Activated CD4-positive, alpha-beta T cell treated with anti-CD3 and anti-CD28 coated beads, Interleukin-2, amount 10 ng/mL, durations not matched to agents 7 days and 5 days (primary cell): ENCODE results near the gene ITPR1. TPM values are rescaled to one million over a fixed set of nuclear protein-coding genes. Genes with fewer than 3 reads are reported as not detected.

ENCODE experiments used
- CTCF ChIA-PET: fragments of 350-600 bp; sonication (Branson Sonifier 250); formaldehyde crosslinking; loops from one replicate; lab custom pipeline; 2021; ENCODE audit warnings: antibody characterized with exemption; lab: Charles Lee
- POLR2A ChIA-PET: fragments of 350-600 bp; sonication (Branson Sonifier 250); formaldehyde crosslinking; loops from one replicate; lab custom pipeline; 2021; ENCODE audit warnings: antibody characterized with exemption; lab: Charles Lee
- DNase-seq: peaks from one replicate; pipeline ENCODE4 v3.0.0-alpha.2; 2020
- H3K27ac Mint-ChIP-seq: one replicate; pipeline ENCODE4 v1.8.0; 2021; ENCODE audit warnings: mild to moderate bottlenecking, moderate library complexity, mixed read lengths
- H3K27me3 Mint-ChIP-seq: one replicate; pipeline ENCODE4 v1.8.0; 2021; ENCODE audit warnings: mixed read lengths
- H3K36me3 Mint-ChIP-seq: one replicate; pipeline ENCODE4 v1.8.0; 2021; ENCODE audit warnings: low read depth, mixed read lengths
- H3K4me1 Mint-ChIP-seq: one replicate; pipeline ENCODE4 v1.8.0; 2021; ENCODE audit warnings: mixed read lengths
- H3K4me3 Mint-ChIP-seq: one replicate; pipeline ENCODE4 v1.8.0; 2021; ENCODE audit warnings: mild to moderate bottlenecking, moderate library complexity, mixed read lengths
- H3K9me3 Mint-ChIP-seq: one replicate; pipeline ENCODE4 v1.8.0; 2021; ENCODE audit warnings: mixed read lengths
- total RNA-seq, 2 experiments: library from RNA; stranded (reverse); gene quantifications; one replicate each; pipeline ENCODE4 v1.2.3, GENCODE V29; 2021

Gene ITPR1
- total RNA-seq, 2 experiments from 2014 or later: 42.3 to 44.7 TPM

GRCh38 chr3:4773583-4773982, 280.4 kb downstream of the ITPR1 start:
- CTCF ChIA-PET: interaction anchor here (0.9 kb wide), 1 partner anchor 208 kb away, joined by 3 read pairs; no protein-coding TSS in a partner anchor
- Mint-ChIP-seq H3K4me1 (peaks cover 72% of the 10 kb centered on the region), H3K27me3 (no peaks in the 10 kb centered on the region), H3K27ac (peak overlapping the region; percentile 67), H3K36me3 (peaks cover 63% of the 10 kb centered on the region), H3K4me3 (no peak overlapping the region), H3K9me3 (peaks cover 6% of the 10 kb centered on the region)
- no peak for DNase-seq
- POLR2A ChIA-PET: no interaction called here

- Mint-ChIP-seq H3K36me3 (peaks cover 69% of the 10 kb centered on the region), H3K9me3 (peaks cover 6% of the 10 kb centered on the region), H3K4me1 (peaks cover 73% of the 10 kb centered on the region), H3K27me3 (no peaks in the 10 kb centered on the region), H3K27ac (no peak overlapping the region), H3K4me3 (no peak overlapping the region)
- DNase-seq: no peak
- ChIA-PET POLR2A (no interaction called here), CTCF (no interaction called here)
Observed at GRCh38 chr3:4774531-4774930, 281.4 kb downstream of the ITPR1 start.

GRCh38 chr3:4776399-4776979, 283.3 kb downstream of the ITPR1 start:
- no peaks in the 10 kb centered on the region for H3K27me3 Mint-ChIP-seq
- peaks cover 6% of the 10 kb centered on the region for H3K9me3 Mint-ChIP-seq
- H3K4me3 Mint-ChIP-seq: no peak overlapping the region
- H3K36me3 Mint-ChIP-seq: peaks cover 67% of the 10 kb centered on the region
- ChIA-PET CTCF (interaction anchor here (1.1 to 2.4 kb wide), 6 partner anchors 9 to 204 kb away, joined by 3 to 9 read pairs (median 4); no protein-coding TSS in a partner anchor), POLR2A (no interaction called here)
- peak overlapping the region; percentile 60 for H3K27ac Mint-ChIP-seq
- no peak for DNase-seq
- H3K4me1 Mint-ChIP-seq: peaks cover 75% of the 10 kb centered on the region

GRCh38 chr3:4776980-4777581, 283.9 kb downstream of the ITPR1 start:
- ChIA-PET POLR2A (no interaction called here), CTCF (interaction anchor here (1.1 to 4.4 kb wide), 9 partner anchors 10 to 427 kb away, joined by 3 to 17 read pairs (median 4); no protein-coding TSS in a partner anchor)
- DNase-seq: peak; percentile 8
- Mint-ChIP-seq H3K27me3 (no peaks in the 10 kb centered on the region), H3K36me3 (peaks cover 66% of the 10 kb centered on the region), H3K4me1 (peaks cover 71% of the 10 kb centered on the region), H3K27ac (peak overlapping the region; percentile 60), H3K4me3 (no peak overlapping the region), H3K9me3 (peaks cover 6% of the 10 kb centered on the region)

GRCh38 chr3:4778119-4778518, 285.0 kb downstream of the ITPR1 start:
- no peak overlapping the region for H3K27ac Mint-ChIP-seq
- peaks cover 62% of the 10 kb centered on the region for H3K4me1 Mint-ChIP-seq
- peaks cover 6% of the 10 kb centered on the region for H3K9me3 Mint-ChIP-seq
- H3K36me3 Mint-ChIP-seq: peaks cover 69% of the 10 kb centered on the region
- H3K4me3 Mint-ChIP-seq: no peak overlapping the region
- ChIA-PET CTCF (interaction anchor here (1.0 to 4.4 kb wide), 6 partner anchors 18 to 428 kb away, joined by 3 to 17 read pairs (median 4); no protein-coding TSS in a partner anchor), POLR2A (no interaction called here)
- H3K27me3 Mint-ChIP-seq: no peaks in the 10 kb centered on the region
- no peak for DNase-seq

GRCh38 chr3:4778740-4779139, 285.6 kb downstream of the ITPR1 start:
- DNase-seq: no peak
- H3K27me3 Mint-ChIP-seq: no peaks in the 10 kb centered on the region
- H3K36me3 Mint-ChIP-seq: peaks cover 70% of the 10 kb centered on the region
- H3K4me3 Mint-ChIP-seq: no peak overlapping the region
- ChIA-PET POLR2A (no interaction called here), CTCF (interaction anchor here (1.5 to 4.4 kb wide), 3 partner anchors 17 to 202 kb away, joined by 4 to 17 read pairs (median 9); no protein-coding TSS in a partner anchor)
- H3K4me1 Mint-ChIP-seq: peaks cover 56% of the 10 kb centered on the region
- H3K9me3 Mint-ChIP-seq: peaks cover 6% of the 10 kb centered on the region
- H3K27ac Mint-ChIP-seq: no peak overlapping the region

GRCh38 chr3:4780545-4780957, 287.4 kb downstream of the ITPR1 start:
- CTCF ChIA-PET: interaction anchor here (0.9 to 4.4 kb wide), 5 partner anchors 8 to 122 kb away, joined by 3 to 17 read pairs (median 4); no protein-coding TSS in a partner anchor
- peaks cover 71% of the 10 kb centered on the region for H3K36me3 Mint-ChIP-seq
- H3K4me3 Mint-ChIP-seq: no peak overlapping the region
- H3K27ac Mint-ChIP-seq: no peak overlapping the region
- no peaks in the 10 kb centered on the region for H3K27me3 Mint-ChIP-seq
- POLR2A ChIA-PET: no interaction called here
- peaks cover 45% of the 10 kb centered on the region for H3K4me1 Mint-ChIP-seq
- peaks cover 2% of the 10 kb centered on the region for H3K9me3 Mint-ChIP-seq
- DNase-seq: no peak

GRCh38 chr3:4782095-4782494, 288.9 kb downstream of the ITPR1 start:
- Mint-ChIP-seq H3K27ac (no peak overlapping the region), H3K4me1 (peaks cover 31% of the 10 kb centered on the region), H3K4me3 (no peak overlapping the region), H3K9me3 (no peaks in the 10 kb centered on the region), H3K36me3 (peaks cover 72% of the 10 kb centered on the region), H3K27me3 (no peaks in the 10 kb centered on the region)
- CTCF ChIA-PET: interaction anchor here (1.0 kb wide), 1 partner anchor 61 kb away, joined by 3 read pairs; no protein-coding TSS in a partner anchor
- no peak for DNase-seq
- POLR2A ChIA-PET: no interaction called here

GRCh38 chr3:4785551-4785950, 292.4 kb downstream of the ITPR1 start:
- Mint-ChIP-seq H3K27ac (no peak overlapping the region), H3K4me1 (no peaks in the 10 kb centered on the region), H3K4me3 (no peak overlapping the region), H3K9me3 (no peaks in the 10 kb centered on the region), H3K27me3 (no peaks in the 10 kb centered on the region), H3K36me3 (peaks cover 74% of the 10 kb centered on the region)
- POLR2A ChIA-PET: interaction anchor here (0.6 kb wide), 1 partner anchor 20 kb away, joined by 3 read pairs; no protein-coding TSS in a partner anchor
- no peak for DNase-seq
- CTCF ChIA-PET: interaction anchor here (1.1 to 1.9 kb wide), 4 partner anchors 10 to 208 kb away, joined by 3 to 5 read pairs (median 4); no protein-coding TSS in a partner anchor

GRCh38 chr3:4786431-4786830, 293.3 kb downstream of the ITPR1 start:
- peaks cover 83% of the 10 kb centered on the region for H3K36me3 Mint-ChIP-seq
- POLR2A ChIA-PET: no interaction called here
- CTCF ChIA-PET: interaction anchor here (1.9 kb wide), 1 partner anchor 23 kb away, joined by 5 read pairs; no protein-coding TSS in a partner anchor

GRCh38 chr3:4791358-4791757, 298.2 kb downstream of the ITPR1 start:
- CTCF ChIA-PET: interaction anchor here (1.1 to 1.3 kb wide), 3 partner anchors 11 to 19 kb away, joined by 3 to 4 read pairs (median 4); no protein-coding TSS in a partner anchor
- DNase-seq: no peak
- POLR2A ChIA-PET: interaction anchor here (0.6 kb wide), 1 partner anchor 1661 kb away, joined by 3 read pairs; no protein-coding TSS in a partner anchor
- Mint-ChIP-seq H3K36me3 (peaks cover 82% of the 10 kb centered on the region), H3K4me3 (no peak overlapping the region), H3K27ac (no peak overlapping the region), H3K4me1 (no peaks in the 10 kb centered on the region), H3K27me3 (no peaks in the 10 kb centered on the region), H3K9me3 (peaks cover 6% of the 10 kb centered on the region)

More at GRCh38 chr3:4786431-4786830, 293.3 kb downstream of the ITPR1 start:
- DNase-seq: no peak
- Mint-ChIP-seq H3K27ac (no peak overlapping the region), H3K9me3 (no peaks in the 10 kb centered on the region), H3K27me3 (no peaks in the 10 kb centered on the region), H3K4me3 (no peak overlapping the region), H3K4me1 (no peaks in the 10 kb centered on the region)

GRCh38 chr3:4793311-4793710, 300.2 kb downstream of the ITPR1 start:
- CTCF ChIA-PET: interaction anchor here (0.9 to 2.3 kb wide), 3 partner anchors 11 to 13 kb away, joined by 4 to 5 read pairs (median 4); no protein-coding TSS in a partner anchor
- POLR2A ChIA-PET: no interaction called here
- Mint-ChIP-seq H3K27me3 (no peaks in the 10 kb centered on the region), H3K9me3 (peaks cover 11% of the 10 kb centered on the region), H3K4me1 (no peaks in the 10 kb centered on the region), H3K36me3 (peaks cover 85% of the 10 kb centered on the region), H3K4me3 (no peak overlapping the region), H3K27ac (no peak overlapping the region)
- DNase-seq: no peak
